ENCODE data around the gene RAB6D.
"Not testable (repeated sequence)": the region's sequence is repeated elsewhere in the genome, so short reads cannot be mapped to it uniquely, and the experiment has no call there.

Gene RAB6D

DNA sequence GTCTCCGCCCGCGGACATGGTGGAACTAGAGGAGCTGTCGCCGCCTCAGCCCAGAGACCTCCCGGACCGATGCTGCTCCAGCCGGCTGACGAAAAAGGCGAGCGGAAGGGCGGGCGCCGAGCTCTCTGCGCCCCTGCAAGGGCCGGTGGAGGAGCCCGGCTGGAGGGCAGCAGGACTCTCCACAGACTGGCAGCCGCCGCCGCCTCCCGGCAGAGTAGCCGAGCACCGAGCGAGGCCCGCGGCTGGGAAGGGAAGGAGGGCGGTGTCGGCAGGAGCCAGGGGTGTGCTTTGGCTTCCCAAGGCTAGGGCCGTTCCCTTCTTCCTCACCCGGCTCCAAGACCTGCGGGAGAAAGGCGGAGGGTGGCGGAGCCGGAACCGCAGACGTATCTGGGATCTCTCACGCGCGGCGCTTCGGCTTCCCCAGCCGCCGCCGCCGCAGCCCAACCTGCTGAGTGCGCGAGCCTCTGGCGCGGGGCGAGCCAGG, at the start of gene RAB6D:
RAB6D (minus strand) TSS at position 466 of the 484 bp plus-strand sequence; CDS start at position 18, 448 bp downstream.
- not testable (repeated sequence) for DNase-seq

DNA sequence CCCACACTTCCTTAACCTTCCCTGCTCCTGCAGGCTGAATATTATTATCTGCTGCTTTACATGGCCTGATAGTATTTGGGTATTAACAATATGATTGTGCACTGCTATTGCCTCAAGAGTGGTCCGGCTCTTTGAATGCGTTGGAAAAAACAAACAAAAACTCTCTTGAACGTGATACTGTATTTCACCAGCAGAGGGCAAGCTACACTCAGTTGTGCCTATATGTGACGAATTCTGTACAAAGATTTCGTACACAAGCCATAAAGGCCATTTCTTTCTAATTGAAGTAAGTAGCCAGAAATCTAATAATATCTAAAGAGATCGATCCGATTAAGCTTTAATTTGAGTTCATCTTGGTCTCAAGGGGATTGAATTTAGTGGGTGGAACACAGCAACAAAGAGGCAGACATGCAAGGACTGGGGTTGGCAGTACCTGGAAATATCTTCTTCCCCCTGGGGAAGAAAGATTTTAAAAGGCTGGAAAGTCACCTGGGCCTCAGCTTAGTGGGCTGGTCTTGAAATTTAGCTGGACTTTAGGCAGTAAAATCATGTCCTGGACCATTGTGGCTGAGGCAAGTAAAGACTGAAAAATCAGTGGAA, 49.3 kb upstream of the RAB6D start:
- DNase-seq: peak; percentile 60

- DNase-seq: no peak
Measured at GRCh38 chr2:131410173-131410572, 46.2 kb upstream of the RAB6D start.

GRCh38 chr2:131408778-131409177, 44.8 kb upstream of the RAB6D start:
- DNase-seq: no peak

- DNase-seq: no peak
Measured at GRCh38 chr2:131408207-131408606, 44.2 kb upstream of the RAB6D start.

GRCh38 chr2:131404753-131405152, 40.8 kb upstream of the RAB6D start:
- DNase-seq: no peak

GRCh38 chr2:131402320-131403039, 38.5 kb upstream of the RAB6D start:
- no peak for DNase-seq

GRCh38 chr2:131400849-131401248, 36.9 kb upstream of the RAB6D start:
- no peak for DNase-seq

- not testable (repeated sequence) for DNase-seq
Measured at GRCh38 chr2:131400441-131400840, 36.5 kb upstream of the RAB6D start.

GRCh38 chr2:131396209-131396608, 32.2 kb upstream of the RAB6D start:
- DNase-seq: not testable (repeated sequence)

DNA sequence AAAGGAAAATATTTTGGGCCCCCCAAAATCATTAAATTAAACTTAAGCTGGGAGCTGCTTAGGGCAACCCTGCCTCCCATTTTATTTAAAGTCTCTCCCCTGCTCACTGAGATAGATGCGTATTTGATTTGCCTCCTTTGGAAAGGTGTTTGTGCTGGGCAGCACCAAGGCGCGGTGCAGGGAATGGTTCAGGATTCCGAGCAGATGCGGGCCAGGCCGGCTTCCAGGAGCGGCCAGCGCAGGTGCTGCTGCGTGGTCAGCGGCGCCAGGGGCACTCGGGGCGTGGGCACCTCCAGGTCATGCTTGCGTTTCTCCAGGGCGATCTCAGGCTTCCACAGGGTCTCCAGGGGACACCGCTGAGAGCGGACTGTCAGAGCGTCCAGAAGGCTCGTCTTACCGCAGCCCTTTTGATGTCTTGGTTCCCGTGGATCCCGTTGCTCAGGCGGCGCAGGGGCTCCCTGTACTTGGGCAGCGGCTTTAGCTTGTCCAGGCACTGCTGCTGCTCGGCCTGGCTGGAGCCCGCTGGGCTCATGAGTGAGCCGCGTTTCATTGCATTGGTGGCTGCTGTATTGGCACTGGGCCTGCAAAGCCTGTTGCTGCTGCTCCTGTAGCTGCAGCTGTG, 31.2 kb upstream of the RAB6D start:
- not testable (repeated sequence) for DNase-seq

- no peak for DNase-seq
Measured at GRCh38 chr2:131394147-131394931, 30.4 kb upstream of the RAB6D start.

- not testable (repeated sequence) for DNase-seq
Measured at GRCh38 chr2:131391953-131392352, 28.0 kb upstream of the RAB6D start.

GRCh38 chr2:131391471-131391870, 27.5 kb upstream of the RAB6D start:
- DNase-seq: not testable (repeated sequence)

DNA sequence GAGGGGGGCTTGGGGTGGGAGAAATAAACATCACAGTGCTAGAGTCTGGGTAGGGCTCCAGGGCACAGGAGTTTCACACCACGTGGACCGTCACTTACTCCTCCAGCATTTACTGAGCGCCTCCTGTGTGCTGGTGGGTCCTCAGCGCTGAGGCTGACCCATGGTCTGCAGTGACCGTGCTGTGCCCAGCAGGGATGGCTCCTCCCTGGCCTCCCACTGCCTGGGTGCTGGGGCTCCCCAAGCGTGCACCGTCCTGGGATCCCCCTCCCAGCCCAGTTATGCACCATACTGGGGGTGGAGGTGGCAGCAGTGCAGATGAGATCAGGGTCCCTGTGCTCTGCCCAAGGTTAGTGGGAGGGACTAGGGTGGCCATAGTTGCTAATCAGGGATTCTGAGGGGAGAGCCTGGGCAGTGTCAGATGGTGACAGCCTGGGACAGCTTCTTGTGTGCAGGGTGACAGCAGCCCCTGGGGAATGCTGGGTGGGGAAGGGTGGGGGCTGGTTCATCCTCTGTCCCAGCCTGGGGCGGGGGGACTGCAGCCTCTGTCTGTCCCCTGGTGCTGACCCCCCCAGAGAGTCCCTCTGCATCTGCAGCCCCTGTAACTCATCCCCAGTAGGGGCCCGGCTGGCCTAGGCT, 26.6 kb upstream of the RAB6D start:
- DNase-seq: not testable (repeated sequence)

GRCh38 chr2:131389657-131390056, 25.7 kb upstream of the RAB6D start:
- DNase-seq: no peak

- not testable (repeated sequence) for DNase-seq
Measured at GRCh38 chr2:131388834-131389233, 24.9 kb upstream of the RAB6D start.

DNA sequence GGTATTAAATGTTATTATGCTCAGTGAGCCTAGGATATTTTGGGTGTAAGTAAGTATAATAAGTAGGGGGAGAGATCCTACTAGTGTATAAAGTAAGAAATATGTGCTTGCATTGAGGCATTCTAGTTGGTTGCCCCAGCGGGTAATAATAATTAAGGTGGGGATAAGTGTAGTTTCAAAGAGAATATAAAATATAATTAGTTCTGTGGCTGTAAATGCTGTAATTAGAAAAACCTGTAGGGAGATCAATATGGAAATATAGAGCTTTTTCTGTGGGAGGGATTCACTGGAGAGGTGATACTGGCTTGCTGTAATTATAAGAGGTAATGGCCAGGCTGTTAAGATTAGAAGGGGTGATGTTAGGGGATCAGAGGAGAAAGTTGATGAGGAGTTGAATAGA, 9.1 kb upstream of the RAB6D start:
- DNase-seq: not testable (repeated sequence)

DNA sequence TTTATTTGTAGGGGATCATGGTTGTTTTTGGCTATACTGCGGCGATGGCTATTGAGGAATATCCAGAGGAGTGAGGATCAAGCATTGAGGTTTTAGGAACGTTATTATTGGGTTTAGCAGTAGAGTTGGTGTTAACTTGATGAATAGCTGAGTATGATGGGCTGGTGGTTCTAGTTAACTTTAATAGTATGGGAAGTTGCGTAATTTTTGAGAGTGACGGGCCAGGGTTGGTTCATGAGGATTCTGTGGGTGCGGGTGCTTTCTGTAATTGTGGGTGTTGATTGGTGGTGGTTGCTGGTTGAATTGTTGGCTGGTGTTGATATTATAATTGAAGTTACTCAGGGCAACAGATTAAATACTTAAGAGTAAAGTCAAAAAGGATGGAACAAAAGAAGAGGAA, 6.0 kb upstream of the RAB6D start:
- no peak for DNase-seq

- not testable (repeated sequence) for DNase-seq
Measured at GRCh38 chr2:131368493-131369066, 4.6 kb upstream of the RAB6D start.

GRCh38 chr2:131367352-131367751, 3.4 kb upstream of the RAB6D start:
- no peak for DNase-seq

GRCh38 chr2:131366643-131367042, 2.7 kb upstream of the RAB6D start:
- DNase-seq: no peak
